ENCODE measurements around the gene ZNF575.
A peak's percentile ranks its signal among the peaks of the same experiment; 100 is the strongest.
"Not testable (repeated sequence)": the region's sequence is repeated elsewhere in the genome, so short reads cannot be mapped to it uniquely, and the experiment has no call there.

The ZNF575 gene

DNA sequence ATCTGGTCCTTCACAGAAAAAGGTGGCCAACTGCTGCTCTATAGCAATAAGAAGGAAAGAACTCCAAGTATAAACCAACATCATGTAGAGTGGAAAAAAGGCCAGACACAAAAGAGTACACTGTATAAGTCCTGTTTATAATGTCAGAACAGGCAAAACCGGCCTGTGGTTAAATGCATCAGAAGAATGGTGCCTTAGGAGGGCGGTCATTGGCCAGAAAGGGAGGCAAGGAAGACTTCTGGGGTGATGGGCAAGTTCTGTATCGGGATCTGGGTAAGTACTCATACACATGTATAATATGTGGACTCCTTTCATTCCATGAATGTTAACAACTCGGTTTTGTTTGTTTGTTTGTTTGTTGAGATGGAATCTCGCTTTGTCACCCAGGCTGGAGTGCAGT is 10.1 kb upstream of the ZNF575 start:
- ChIA-PET POLR2A (interaction anchor here (0.6 kb wide), 1 partner anchor 134 kb away, joined by 4 read pairs; no protein-coding TSS in a partner anchor), CTCF (interaction anchor here (1.0 to 14.5 kb wide), 7 partner anchors 10 to 287 kb away, joined by 3 to 749 read pairs (median 9); partner anchors contain the start of gene ZNF575)
- Histone ChIP-seq H3K4me1 (ENCODE audit: control insufficient read depth, insufficient read depth, low read length) (peaks cover 27% of the 10 kb centered on the region), H3K4me3 (ENCODE audit: low read depth, low read length) (no peak overlapping the region), H3K9me3 (ENCODE audit: control insufficient read depth, insufficient read depth, low read depth, low read length) (no peaks in the 10 kb centered on the region), H3K27ac (ENCODE audit: extremely low read depth, low read depth, low read length) (no peak overlapping the region), H3K36me3 (ENCODE audit: control insufficient read depth in 2 of 2, insufficient read depth in 1 of 2, low read length in 2 of 2) (peaks cover 0 to 18% of the 10 kb centered on the region in 2 experiments; a peak in 1 of 3 replicates)
- TF ChIP-seq ZNF600 (tag by site-specific recombination; IDR thresholded peaks at IDR 0.05) (no peak), ZSCAN16 (tag by site-specific recombination; IDR thresholded peaks at IDR 0.05) (no peak), SETDB1 (IDR thresholded peaks at IDR 0.05; ENCODE audit: insufficient read length, low read length) (no peak), ZNF433 (tag by site-specific recombination; IDR thresholded peaks at IDR 0.05; ENCODE audit: low read depth) (no peak), ZXDB (tag by site-specific recombination; IDR thresholded peaks at IDR 0.05) (no peak)

DNA sequence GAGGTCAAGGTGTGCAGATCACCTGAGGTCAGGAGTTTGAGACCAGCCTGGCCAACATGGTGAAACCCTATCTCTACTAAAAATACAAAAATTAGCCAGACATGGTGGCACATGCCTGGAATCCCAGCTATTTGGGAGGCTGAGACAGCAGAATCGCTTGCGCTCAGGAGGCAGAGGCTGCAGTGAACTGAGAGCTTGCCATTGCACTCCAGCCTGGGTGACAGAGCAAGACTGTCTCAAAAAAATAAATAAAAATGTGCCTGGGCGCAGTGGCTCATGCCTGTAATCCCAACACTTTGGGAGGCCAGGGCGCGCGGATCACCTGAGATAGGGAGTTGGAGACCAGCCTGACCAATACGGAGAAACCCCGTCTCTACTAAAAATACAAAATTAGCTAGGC is 9.3 kb upstream of the ZNF575 start:
- POLR2A ChIA-PET = interaction anchor here (0.6 to 1.8 kb wide), 3 partner anchors 10 to 1650 kb away, joined by 5 to 6 read pairs (median 5); partner anchors contain the start of gene ZNF575
- H3K4me3 ChIP-seq (ENCODE audit: low read depth, low read length); H3K27ac ChIP-seq (ENCODE audit: extremely low read depth, low read depth, low read length); H3K9me3 ChIP-seq (ENCODE audit: control insufficient read depth, insufficient read depth, low read depth, low read length): not testable (repeated sequence)
- CTCF ChIA-PET = interaction anchor here (0.9 to 14.5 kb wide), 6 partner anchors 15 to 98 kb away, joined by 3 to 749 read pairs (median 6); no protein-coding TSS in a partner anchor
- peaks cover 0 to 18% of the 10 kb centered on the region in 2 experiments; a peak in 1 of 3 replicates for H3K36me3 ChIP-seq (ENCODE audit: control insufficient read depth in 2 of 2, insufficient read depth in 1 of 2, low read length in 2 of 2)
- H3K4me1 ChIP-seq (ENCODE audit: control insufficient read depth, insufficient read depth, low read length) = peaks cover 33% of the 10 kb centered on the region

DNA sequence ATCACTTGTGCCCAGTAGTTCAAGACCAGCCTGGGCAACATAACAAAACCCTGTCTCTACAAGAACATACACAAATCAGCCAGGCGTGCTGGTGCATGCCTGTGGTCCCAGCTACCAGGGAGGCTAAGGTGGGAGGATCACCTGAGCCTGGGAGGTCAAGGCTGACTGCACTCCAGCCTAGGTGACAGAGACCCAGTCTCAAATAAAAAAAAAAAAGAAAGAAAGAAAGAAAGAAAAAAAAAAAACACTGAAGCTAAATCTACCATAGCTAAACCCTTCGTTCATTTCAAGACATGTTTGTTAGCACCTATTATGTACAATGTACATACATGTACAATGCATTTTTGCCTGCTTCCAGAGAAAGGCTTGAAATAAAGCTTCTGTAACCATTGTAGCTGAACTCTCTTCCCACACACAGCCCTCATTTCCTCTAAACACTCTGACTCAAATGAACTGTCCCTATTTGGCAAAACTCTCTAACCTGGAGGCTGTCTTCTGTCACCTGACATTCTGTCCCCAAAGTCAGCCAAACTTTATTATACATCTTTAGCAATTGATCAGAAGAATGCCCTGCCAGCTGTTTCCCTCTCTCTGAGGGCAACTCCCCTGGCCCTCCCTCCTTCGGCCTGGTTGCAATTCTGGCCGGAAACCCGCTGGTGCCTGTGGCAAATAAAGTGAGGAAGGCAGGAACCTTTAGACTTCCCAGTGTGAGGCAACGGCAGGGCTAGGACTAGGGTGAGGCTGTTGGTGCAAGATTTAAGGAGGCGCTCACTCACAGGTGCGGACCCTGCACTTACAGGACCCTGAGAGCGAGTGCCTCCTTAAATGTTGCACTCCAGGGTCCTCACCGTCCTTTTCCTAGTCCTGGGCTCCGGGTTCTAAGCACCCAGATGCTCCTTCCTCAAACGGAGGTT is 7.8 kb upstream of the ZNF575 start:
- Histone ChIP-seq H3K27ac (ENCODE audit: extremely low read depth, low read depth, low read length) (0 out of 2 replicates have a peak overlapping the region, but pooled peaks have one; percentile 14), H3K9me3 (ENCODE audit: control insufficient read depth, insufficient read depth, low read depth, low read length) (no peaks in the 10 kb centered on the region), H3K4me3 (ENCODE audit: low read depth, low read length) (no peak overlapping the region), H3K4me1 (ENCODE audit: control insufficient read depth, insufficient read depth, low read length) (peaks cover 30% of the 10 kb centered on the region), H3K36me3 (ENCODE audit: control insufficient read depth in 2 of 2, insufficient read depth in 1 of 2, low read length in 2 of 2) (peaks cover 0 to 13% of the 10 kb centered on the region in 2 experiments; a peak in 1 of 3 replicates)
- POLR2A ChIA-PET = interaction anchor here (0.6 to 1.8 kb wide), 5 partner anchors 8 to 105 kb away, joined by 3 to 10 read pairs (median 3); partner anchors contain the start of gene ZNF575
- CTCF ChIA-PET = interaction anchor here (0.5 to 14.5 kb wide), 15 partner anchors 11 to 416 kb away, joined by 3 to 749 read pairs (median 5); partner anchors contain the start of genes IRGQ, PHLDB3 and XRCC1
- TF ChIP-seq ZNF660 (tag by site-specific recombination; IDR thresholded peaks at IDR 0.05) = no peak
- TF ChIP-seq ZNF555 (tag by site-specific recombination; conservative IDR thresholded peaks at IDR 0.05) = no peak
- no peak for TF ChIP-seq ZNF146 (tag by site-specific recombination; IDR thresholded peaks at IDR 0.05)
- TF ChIP-seq, protein P1, sequence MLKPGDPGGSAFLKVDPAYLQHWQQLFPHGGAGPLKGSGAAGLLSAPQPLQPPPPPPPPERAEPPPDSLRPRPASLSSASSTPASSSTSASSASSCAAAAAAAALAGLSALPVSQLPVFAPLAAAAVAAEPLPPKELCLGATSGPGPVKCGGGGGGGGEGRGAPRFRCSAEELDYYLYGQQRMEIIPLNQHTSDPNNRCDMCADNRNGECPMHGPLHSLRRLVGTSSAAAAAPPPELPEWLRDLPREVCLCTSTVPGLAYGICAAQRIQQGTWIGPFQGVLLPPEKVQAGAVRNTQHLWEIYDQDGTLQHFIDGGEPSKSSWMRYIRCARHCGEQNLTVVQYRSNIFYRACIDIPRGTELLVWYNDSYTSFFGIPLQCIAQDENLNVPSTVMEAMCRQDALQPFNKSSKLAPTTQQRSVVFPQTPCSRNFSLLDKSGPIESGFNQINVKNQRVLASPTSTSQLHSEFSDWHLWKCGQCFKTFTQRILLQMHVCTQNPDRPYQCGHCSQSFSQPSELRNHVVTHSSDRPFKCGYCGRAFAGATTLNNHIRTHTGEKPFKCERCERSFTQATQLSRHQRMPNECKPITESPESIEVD (tag by site-specific recombination; IDR thresholded peaks at IDR 0.05) = no peak
- no peak for TF ChIP-seq ZNF221 (tag by site-specific recombination; IDR thresholded peaks at IDR 0.05; ENCODE audit: borderline replicate concordance)
- no peak for TF ChIP-seq YY1 (tag by site-specific recombination; IDR thresholded peaks at IDR 0.05)
- no peak for TF ChIP-seq ZNF248 (tag by site-specific recombination; IDR thresholded peaks at IDR 0.05)
- TF ChIP-seq, protein P2, sequence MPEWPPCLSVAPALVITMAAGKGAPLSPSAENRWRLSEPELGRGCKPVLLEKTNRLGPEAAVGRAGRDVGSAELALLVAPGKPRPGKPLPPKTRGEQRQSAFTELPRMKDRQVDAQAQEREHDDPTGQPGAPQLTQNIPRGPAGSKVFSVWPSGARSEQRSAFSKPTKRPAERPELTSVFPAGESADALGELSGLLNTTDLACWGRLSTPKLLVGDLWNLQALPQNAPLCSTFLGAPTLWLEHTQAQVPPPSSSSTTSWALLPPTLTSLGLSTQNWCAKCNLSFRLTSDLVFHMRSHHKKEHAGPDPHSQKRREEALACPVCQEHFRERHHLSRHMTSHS (tag by site-specific recombination; IDR thresholded peaks at IDR 0.05) = no peak
- TF ChIP-seq ZNF266 (tag by site-specific recombination; IDR thresholded peaks at IDR 0.05; ENCODE audit: low read depth) = no peak
- TF ChIP-seq, protein P3, sequence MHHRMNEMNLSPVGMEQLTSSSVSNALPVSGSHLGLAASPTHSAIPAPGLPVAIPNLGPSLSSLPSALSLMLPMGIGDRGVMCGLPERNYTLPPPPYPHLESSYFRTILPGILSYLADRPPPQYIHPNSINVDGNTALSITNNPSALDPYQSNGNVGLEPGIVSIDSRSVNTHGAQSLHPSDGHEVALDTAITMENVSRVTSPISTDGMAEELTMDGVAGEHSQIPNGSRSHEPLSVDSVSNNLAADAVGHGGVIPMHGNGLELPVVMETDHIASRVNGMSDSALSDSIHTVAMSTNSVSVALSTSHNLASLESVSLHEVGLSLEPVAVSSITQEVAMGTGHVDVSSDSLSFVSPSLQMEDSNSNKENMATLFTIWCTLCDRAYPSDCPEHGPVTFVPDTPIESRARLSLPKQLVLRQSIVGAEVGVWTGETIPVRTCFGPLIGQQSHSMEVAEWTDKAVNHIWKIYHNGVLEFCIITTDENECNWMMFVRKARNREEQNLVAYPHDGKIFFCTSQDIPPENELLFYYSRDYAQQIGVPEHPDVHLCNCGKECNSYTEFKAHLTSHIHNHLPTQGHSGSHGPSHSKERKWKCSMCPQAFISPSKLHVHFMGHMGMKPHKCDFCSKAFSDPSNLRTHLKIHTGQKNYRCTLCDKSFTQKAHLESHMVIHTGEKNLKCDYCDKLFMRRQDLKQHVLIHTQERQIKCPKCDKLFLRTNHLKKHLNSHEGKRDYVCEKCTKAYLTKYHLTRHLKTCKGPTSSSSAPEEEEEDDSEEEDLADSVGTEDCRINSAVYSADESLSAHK (tag by site-specific recombination; IDR thresholded peaks at IDR 0.05) = no peak
- TF ChIP-seq HOXC10 (CRISPR knock-in tag; IDR thresholded peaks at IDR 0.05) = no peak
- TF ChIP-seq ZBTB7A (tag by site-specific recombination; IDR thresholded peaks at IDR 0.05; ENCODE audit: low read depth) = no peak
- TF ChIP-seq ZFP37 (tag by site-specific recombination; IDR thresholded peaks at IDR 0.05) = no peak
- no peak for TF ChIP-seq ZNF549 (tag by site-specific recombination; IDR thresholded peaks at IDR 0.05)
- TF ChIP-seq, protein P4, sequence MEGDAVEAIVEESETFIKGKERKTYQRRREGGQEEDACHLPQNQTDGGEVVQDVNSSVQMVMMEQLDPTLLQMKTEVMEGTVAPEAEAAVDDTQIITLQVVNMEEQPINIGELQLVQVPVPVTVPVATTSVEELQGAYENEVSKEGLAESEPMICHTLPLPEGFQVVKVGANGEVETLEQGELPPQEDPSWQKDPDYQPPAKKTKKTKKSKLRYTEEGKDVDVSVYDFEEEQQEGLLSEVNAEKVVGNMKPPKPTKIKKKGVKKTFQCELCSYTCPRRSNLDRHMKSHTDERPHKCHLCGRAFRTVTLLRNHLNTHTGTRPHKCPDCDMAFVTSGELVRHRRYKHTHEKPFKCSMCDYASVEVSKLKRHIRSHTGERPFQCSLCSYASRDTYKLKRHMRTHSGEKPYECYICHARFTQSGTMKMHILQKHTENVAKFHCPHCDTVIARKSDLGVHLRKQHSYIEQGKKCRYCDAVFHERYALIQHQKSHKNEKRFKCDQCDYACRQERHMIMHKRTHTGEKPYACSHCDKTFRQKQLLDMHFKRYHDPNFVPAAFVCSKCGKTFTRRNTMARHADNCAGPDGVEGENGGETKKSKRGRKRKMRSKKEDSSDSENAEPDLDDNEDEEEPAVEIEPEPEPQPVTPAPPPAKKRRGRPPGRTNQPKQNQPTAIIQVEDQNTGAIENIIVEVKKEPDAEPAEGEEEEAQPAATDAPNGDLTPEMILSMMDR (tag by site-specific recombination; IDR thresholded peaks at IDR 0.05) = no peak
- TF ChIP-seq ZNF623 (tag by site-specific recombination; IDR thresholded peaks at IDR 0.05) = no peak
- TF ChIP-seq ZNF175 (tag by site-specific recombination; IDR thresholded peaks at IDR 0.05) = no peak
- TF ChIP-seq SETDB1 (IDR thresholded peaks at IDR 0.05; ENCODE audit: insufficient read length, low read length) = no peak
- TF ChIP-seq TRIM28 (IDR thresholded peaks at IDR 0.05; ENCODE audit: borderline replicate concordance, low read length) = no peak

All from HEK293 (cell line).